H9 (cell line): ENCODE results near the gene BZW2. TPM values are rescaled to one million over a fixed set of nuclear protein-coding genes. Genes with fewer than 3 reads are reported as not detected.

Experiments used
- DNase-seq: peaks from one replicate; pipeline ENCODE4 v3.0.0-alpha.2; 2017
- H2AFZ ChIP-seq: one replicate; pipeline ENCODE4 v1.6.1; 2013; ENCODE audit warnings: mild to moderate bottlenecking, low read length, control low read depth, moderate library complexity
- H2AK5ac ChIP-seq: 2 replicates; pipeline ENCODE4 v1.6.1; 2013; ENCODE audit warnings: low read length, control low read depth, mixed read lengths; ENCODE audit not compliant: insufficient read length
- H2BK120ac ChIP-seq: one replicate; pipeline ENCODE4 v1.6.1; 2013; ENCODE audit warnings: low read depth, mild to moderate bottlenecking, low read length, control low read depth, inconsistent platforms; ENCODE audit not compliant: poor library complexity, severe bottlenecking
- H2BK12ac ChIP-seq: 2 replicates; pipeline ENCODE4 v1.6.1; 2013; ENCODE audit warnings: low read length, control low read depth, mixed read lengths, low read depth; ENCODE audit not compliant: insufficient read length
- H2BK15ac ChIP-seq: 2 replicates; pipeline ENCODE4 v1.6.1; 2013; ENCODE audit warnings: low read depth, low read length, control low read depth
- H2BK20ac ChIP-seq: one replicate; pipeline ENCODE4 v1.6.1; 2013; ENCODE audit warnings: low read depth, mild to moderate bottlenecking, low read length, control low read depth, inconsistent platforms; ENCODE audit not compliant: poor library complexity, severe bottlenecking
- H2BK5ac ChIP-seq: 2 replicates; pipeline ENCODE4 v1.6.1; 2013; ENCODE audit warnings: low read length, control low read depth, mixed read lengths; ENCODE audit not compliant: insufficient read length
- H3K14ac ChIP-seq: 2 replicates; pipeline ENCODE4 v1.6.1; 2013; ENCODE audit warnings: low read length, control low read depth; ENCODE audit not compliant: insufficient read depth
- H3K18ac ChIP-seq: 2 replicates; pipeline ENCODE4 v1.6.1; 2013; ENCODE audit warnings: low read depth, mild to moderate bottlenecking, mixed read lengths, low read length, control low read depth; ENCODE audit not compliant: insufficient read length
- H3K23ac ChIP-seq: 2 replicates; pipeline ENCODE4 v1.6.1; 2013; ENCODE audit warnings: low read length, control low read depth, mixed read lengths, low read depth; ENCODE audit not compliant: insufficient read length
- H3K23me2 ChIP-seq: 2 replicates; pipeline ENCODE4 v1.6.1; 2013; ENCODE audit warnings: low read depth, mild to moderate bottlenecking, mixed read lengths, low read length, control low read depth; ENCODE audit not compliant: insufficient read length, poor library complexity, severe bottlenecking
- H3K27ac ChIP-seq: 2 replicates; pipeline ENCODE4 v1.5.1; 2013; ENCODE audit warnings: low read length, control low read depth, mixed read lengths, low read depth; ENCODE audit not compliant: insufficient read length
- H3K27me3 ChIP-seq: 2 replicates; pipeline ENCODE4 v1.6.1; 2013; ENCODE audit warnings: low read length, control low read depth, inconsistent platforms; ENCODE audit not compliant: insufficient read depth
- H3K4ac ChIP-seq: 2 replicates; pipeline ENCODE4 v1.6.1; 2013; ENCODE audit warnings: low read depth, mild to moderate bottlenecking, control low read depth, inconsistent platforms, low read length, moderate library complexity
- H3K4me1 ChIP-seq: 2 replicates; pipeline ENCODE4 v1.6.1; 2013; ENCODE audit warnings: low read length, control low read depth, inconsistent platforms; ENCODE audit not compliant: insufficient read depth
- H3K4me2 ChIP-seq: 2 replicates; pipeline ENCODE4 v1.6.1; 2013; ENCODE audit warnings: low read length, control low read depth, mixed read lengths; ENCODE audit not compliant: insufficient read length, insufficient read depth
- H3K56ac ChIP-seq: 2 replicates; pipeline ENCODE4 v1.6.1; 2013; ENCODE audit warnings: low read depth, mild to moderate bottlenecking, mixed read lengths, low read length, control low read depth; ENCODE audit not compliant: insufficient read length
- H3K79me1 ChIP-seq: 2 replicates; pipeline ENCODE4 v1.6.1; 2013; ENCODE audit warnings: low read depth, mild to moderate bottlenecking, moderate library complexity, low read length, control low read depth, inconsistent platforms; ENCODE audit not compliant: insufficient read depth, poor library complexity, severe bottlenecking
- H3K79me2 ChIP-seq: 2 replicates; pipeline ENCODE4 v1.6.1; 2013; ENCODE audit warnings: low read length, control low read depth, inconsistent platforms; ENCODE audit not compliant: insufficient read depth
- H3K9ac ChIP-seq: 2 replicates; pipeline ENCODE4 v1.6.1; 2013; ENCODE audit warnings: low read length, control low read depth, mixed read lengths; ENCODE audit not compliant: insufficient read length; ENCODE audit errors: extremely low read depth
- H3K9me3 ChIP-seq: one replicate; pipeline ENCODE4 v1.6.1; 2013; ENCODE audit warnings: low read depth, low read length, inconsistent platforms; ENCODE audit not compliant: control insufficient read depth
- H3T11ph ChIP-seq: one replicate; pipeline ENCODE4 v1.6.1; 2013; ENCODE audit warnings: mild to moderate bottlenecking, low read length, control low read depth, inconsistent platforms
- H4K20me1 ChIP-seq: one replicate; pipeline ENCODE4 v1.6.1; 2013; ENCODE audit not compliant: control insufficient read depth, insufficient read length, insufficient read depth
- H4K5ac ChIP-seq: 2 replicates; pipeline ENCODE4 v1.6.1; 2013; ENCODE audit warnings: low read depth, mild to moderate bottlenecking, mixed read lengths, low read length, control low read depth; ENCODE audit not compliant: insufficient read length
- H4K8ac ChIP-seq: replicated peaks from 2 replicates; pipeline ENCODE4 v1.6.1; 2013; ENCODE audit warnings: low read length, control low read depth, mixed read lengths, low read depth; ENCODE audit not compliant: insufficient read length
- H4K91ac ChIP-seq: 2 replicates; pipeline ENCODE4 v1.6.1; 2013; ENCODE audit warnings: low read depth, mild to moderate bottlenecking, moderate library complexity, mixed read lengths, low read length, control low read depth; ENCODE audit not compliant: insufficient read length
- H3K27ac Mint-ChIP-seq, 3 experiments: 2 replicates in 2 of 3; 3 replicates in 1 of 3; pipeline ENCODE4 v1.8.0; 2020 to 2021; ENCODE audit warnings: mixed read lengths in 3 of 3, mild to moderate bottlenecking in 1 of 3, moderate library complexity in 1 of 3
- H3K27me3 Mint-ChIP-seq: 2 replicates; pipeline ENCODE4 v1.8.0; 2021; ENCODE audit warnings: low read depth, mild to moderate bottlenecking, moderate library complexity, mixed read lengths
- H3K36me3 Mint-ChIP-seq, 3 experiments: 2 replicates in 2 of 3; 3 replicates in 1 of 3; pipeline ENCODE4 v1.8.0; 2020 to 2021; ENCODE audit warnings: low read depth in 3 of 3, mixed read lengths in 3 of 3; ENCODE audit not compliant: insufficient read depth in 1 of 3
- H3K4me1 Mint-ChIP-seq, 2 experiments: 2 replicates each; pipeline ENCODE4 v1.8.0; 2020; ENCODE audit warnings: mixed read lengths in 2 of 2
- H3K4me3 Mint-ChIP-seq, 2 experiments: 2 replicates in 1 of 2; 3 replicates in 1 of 2; pipeline ENCODE4 v1.8.0; 2020 to 2021; ENCODE audit warnings: mild to moderate bottlenecking in 2 of 2, mixed read lengths in 2 of 2, moderate library complexity in 1 of 2
- H3K9me3 Mint-ChIP-seq, 2 experiments: 2 replicates in 1 of 2; 3 replicates in 1 of 2; pipeline ENCODE4 v1.8.0; 2020; ENCODE audit warnings: mild to moderate bottlenecking in 2 of 2, mixed read lengths in 2 of 2, moderate library complexity in 1 of 2
- CTCF ChIP-seq: fragments of 200-600 bp; sonication (generic); conservative IDR thresholded peaks from 3 replicates; pipeline ENCODE4 v1.8.0; 2021; ENCODE audit warnings: antibody characterized with exemption, mild to moderate bottlenecking
- WGBS: extraction: QIAGEN DNeasy Blood & Tissue Kit; methylation state at CpG from one replicate; pipeline ENCODE4 v1.1.7; 2013; ENCODE audit warnings: missing lambda C conversion rate, low lambda C conversion rate, mixed read lengths; ENCODE audit not compliant: insufficient read length; ENCODE audit errors: extremely low coverage; 5-methylcytosine and 5-hydroxymethylcytosine counted together
- total RNA-seq: library from RNA; stranded (reverse); gene quantifications from 2 replicates; pipeline ENCODE4 v1.2.1, GENCODE V29; 2021

Gene BZW2
- total RNA-seq, 1 experiment from 2014 or later = 64.6 TPM

- peaks cover under 1 to 16% (median under 1%) of the 10 kb centered on the region in 3 experiments; a peak in 4 of 7 replicates for H3K36me3 Mint-ChIP-seq
- Histone ChIP-seq H3K4ac (no peak overlapping the region), H2BK120ac (no peak overlapping the region), H3T11ph (no peak overlapping the region), H3K9ac (no peak overlapping the region), H2BK12ac (no peak overlapping the region), H3K27ac (no peak overlapping the region), H4K8ac (no peak overlapping the region), H3K23ac (no peak overlapping the region), H2BK15ac (no peak overlapping the region), H3K9me3 (no peaks in the 10 kb centered on the region), H3K18ac (no peak overlapping the region), H3K23me2 (no peaks in the 10 kb centered on the region), H4K91ac (no peak overlapping the region), H3K79me2 (no peaks in the 10 kb centered on the region), H4K20me1 (no peaks in the 10 kb centered on the region), H2AK5ac (no peak overlapping the region), H3K4me1 (no peaks in the 10 kb centered on the region), H4K5ac (no peak overlapping the region), H3K14ac (no peak overlapping the region), H2BK5ac (no peak overlapping the region), H3K79me1 (no peaks in the 10 kb centered on the region), H2AFZ (no peak overlapping the region), H3K4me2 (no peak overlapping the region), H3K56ac (no peak overlapping the region), H2BK20ac (no peak overlapping the region), H3K27me3 (no peaks in the 10 kb centered on the region)
- peak overlapping the region in 1 of 2 experiments; percentile 39; a peak in 2 of 5 replicates for H3K4me3 Mint-ChIP-seq
- TF ChIP-seq CTCF = no peak
- no CpG with 5 or more reads among the region's 4 CpGs for WGBS
- H3K4me1 Mint-ChIP-seq = peaks cover 13 to 16% of the 10 kb centered on the region in 2 experiments
- DNase-seq = no peak
- no peaks in the 10 kb centered on the region for H3K9me3 Mint-ChIP-seq
- no peaks in the 10 kb centered on the region for H3K27me3 Mint-ChIP-seq
- H3K27ac Mint-ChIP-seq = peak overlapping the region; percentile 37 to 77 (median 39); a peak in 5 of 7 replicates
Observed at GRCh38 chr7:16598015-16598414, 48.0 kb upstream of the BZW2 start.
